ENCODE measurements around the gene SPARCL1.
"Not testable (repeated sequence)": the region's sequence is repeated elsewhere in the genome, so short reads cannot be mapped to it uniquely, and the experiment has no call there.

SPARCL1 gene, protein sequence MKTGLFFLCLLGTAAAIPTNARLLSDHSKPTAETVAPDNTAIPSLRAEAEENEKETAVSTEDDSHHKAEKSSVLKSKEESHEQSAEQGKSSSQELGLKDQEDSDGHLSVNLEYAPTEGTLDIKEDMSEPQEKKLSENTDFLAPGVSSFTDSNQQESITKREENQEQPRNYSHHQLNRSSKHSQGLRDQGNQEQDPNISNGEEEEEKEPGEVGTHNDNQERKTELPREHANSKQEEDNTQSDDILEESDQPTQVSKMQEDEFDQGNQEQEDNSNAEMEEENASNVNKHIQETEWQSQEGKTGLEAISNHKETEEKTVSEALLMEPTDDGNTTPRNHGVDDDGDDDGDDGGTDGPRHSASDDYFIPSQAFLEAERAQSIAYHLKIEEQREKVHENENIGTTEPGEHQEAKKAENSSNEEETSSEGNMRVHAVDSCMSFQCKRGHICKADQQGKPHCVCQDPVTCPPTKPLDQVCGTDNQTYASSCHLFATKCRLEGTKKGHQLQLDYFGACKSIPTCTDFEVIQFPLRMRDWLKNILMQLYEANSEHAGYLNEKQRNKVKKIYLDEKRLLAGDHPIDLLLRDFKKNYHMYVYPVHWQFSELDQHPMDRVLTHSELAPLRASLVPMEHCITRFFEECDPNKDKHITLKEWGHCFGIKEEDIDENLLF
- total RNA-seq: 0 reads per million in 4 donors

DNA sequence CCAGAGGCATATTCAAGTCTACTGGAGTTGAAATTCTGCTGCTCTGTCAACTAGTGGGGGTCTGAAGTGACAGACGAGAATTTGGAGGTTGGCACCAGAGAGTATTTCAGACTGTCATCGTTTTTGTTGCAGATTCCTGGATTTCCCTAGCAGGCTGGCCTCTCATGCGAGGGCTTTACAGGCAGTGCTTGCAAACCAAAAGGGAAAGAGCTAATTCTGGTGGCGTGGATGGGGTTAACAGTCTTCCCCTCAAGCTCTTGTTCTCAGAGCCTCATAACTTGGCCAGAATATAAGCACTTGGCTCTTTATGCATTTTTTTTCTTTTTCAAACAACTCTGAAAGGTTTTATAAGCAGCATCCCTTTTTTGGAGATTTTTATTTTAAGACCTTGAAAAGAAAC is at the start of gene SPARCL1:
Gene SPARCL1 (minus strand): TSS at position 190 of the 400 bp plus-strand sequence. CDS start 29,802 bp downstream, outside the sequence.
- DNase-seq: no peak

DNA sequence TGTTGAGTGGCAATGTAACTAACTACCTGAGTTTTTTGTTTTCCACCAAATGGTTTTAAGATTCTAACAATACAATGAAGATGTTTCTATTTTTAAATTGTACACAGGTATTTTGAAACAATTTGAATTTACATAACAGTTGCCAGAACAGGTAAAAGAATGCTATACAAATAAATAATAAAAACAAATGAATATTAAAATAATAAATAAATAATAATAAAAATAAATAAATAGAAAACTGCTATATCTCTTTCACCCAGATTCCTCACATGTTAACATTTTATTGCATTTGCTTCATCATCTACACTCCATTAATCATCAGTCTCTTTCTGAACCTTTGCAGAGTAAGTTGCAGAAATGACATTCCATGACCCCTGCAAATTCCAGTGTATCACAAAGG is 46.8 kb upstream of the SPARCL1 start:
- DNase-seq: no peak

DNA sequence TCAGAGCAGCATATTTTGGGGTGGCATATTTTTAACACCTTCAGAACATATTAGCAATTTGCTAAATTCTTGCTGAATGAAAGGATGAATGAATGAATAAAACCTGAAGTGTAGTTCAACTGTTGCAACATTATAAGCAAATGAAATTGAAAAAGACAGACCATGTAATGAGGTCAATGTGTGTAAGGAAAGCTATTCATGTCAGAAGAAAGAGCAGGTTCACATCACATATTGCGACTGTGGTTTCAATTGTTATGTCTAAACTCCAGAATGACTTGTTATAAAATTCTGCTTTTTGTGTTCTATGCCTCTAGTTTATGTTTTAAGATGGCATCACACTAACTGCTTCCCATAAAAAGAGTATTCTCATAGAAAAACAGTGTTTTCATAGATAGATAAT is 46.2 kb upstream of the SPARCL1 start:
- DNase-seq: no peak

DNA sequence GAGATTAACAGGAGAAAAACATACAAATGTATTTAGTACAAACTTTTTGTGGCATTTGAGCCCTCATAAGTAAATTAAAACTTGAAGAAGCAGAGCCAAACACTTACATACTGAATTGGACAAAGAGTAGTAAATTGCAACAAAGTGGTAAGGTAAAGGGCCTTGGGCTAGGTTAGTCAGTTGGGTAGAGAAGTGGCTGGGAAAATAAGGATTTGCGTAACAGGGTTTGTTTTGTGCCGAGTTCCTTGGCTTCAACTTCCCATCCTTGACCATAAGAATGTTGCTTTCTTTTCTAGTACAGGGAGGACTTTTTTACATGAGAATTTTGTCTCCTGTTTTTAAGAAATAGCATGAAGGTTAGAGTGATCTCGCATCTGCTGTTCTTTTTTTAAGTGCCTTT is 45.8 kb upstream of the SPARCL1 start:
- no peak for DNase-seq

DNA sequence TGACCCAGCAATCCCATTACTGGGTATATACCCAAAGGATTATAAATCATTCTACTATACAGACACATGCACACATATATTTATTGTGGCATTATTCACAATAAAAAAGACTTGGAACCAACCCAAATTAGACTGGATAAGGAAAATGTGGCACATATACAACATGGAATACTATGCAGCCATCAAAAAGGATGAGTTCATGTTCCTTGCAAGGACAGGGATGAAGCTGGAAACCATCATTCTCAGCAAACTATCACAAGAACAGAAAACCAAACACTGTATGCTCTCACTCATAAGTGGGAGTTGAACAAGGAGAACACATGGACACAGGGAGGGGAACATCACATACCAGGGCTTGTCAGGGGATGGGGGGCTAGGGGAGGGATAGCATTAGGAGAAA is 45.2 kb upstream of the SPARCL1 start:
- not testable (repeated sequence) for DNase-seq

DNA sequence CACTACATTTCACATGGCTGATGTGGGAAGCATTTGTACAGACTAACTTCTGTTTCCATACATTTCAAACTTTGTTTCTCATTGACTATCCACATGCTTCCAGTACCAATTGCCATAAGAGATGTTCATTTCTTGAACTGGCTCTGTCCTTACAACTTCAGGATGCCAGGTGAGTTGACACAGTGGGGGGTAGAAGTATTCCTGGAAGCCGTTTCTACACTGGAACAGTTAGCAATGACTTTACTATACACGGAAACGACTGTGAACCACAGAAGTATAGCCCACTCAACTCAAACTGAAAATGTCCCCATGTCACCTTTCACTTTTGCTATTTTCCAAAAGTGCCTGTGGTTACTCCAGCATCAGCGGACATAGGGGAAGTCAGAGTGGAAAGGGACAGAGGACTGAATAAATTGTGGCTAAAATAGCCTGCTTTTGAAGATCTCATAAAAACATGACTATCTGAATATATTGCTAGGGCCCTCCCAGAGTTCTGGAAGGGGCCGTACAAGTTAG is 41.2 kb upstream of the SPARCL1 start:
- peak in 1 of 5 donors; percentile 12 for DNase-seq

DNA sequence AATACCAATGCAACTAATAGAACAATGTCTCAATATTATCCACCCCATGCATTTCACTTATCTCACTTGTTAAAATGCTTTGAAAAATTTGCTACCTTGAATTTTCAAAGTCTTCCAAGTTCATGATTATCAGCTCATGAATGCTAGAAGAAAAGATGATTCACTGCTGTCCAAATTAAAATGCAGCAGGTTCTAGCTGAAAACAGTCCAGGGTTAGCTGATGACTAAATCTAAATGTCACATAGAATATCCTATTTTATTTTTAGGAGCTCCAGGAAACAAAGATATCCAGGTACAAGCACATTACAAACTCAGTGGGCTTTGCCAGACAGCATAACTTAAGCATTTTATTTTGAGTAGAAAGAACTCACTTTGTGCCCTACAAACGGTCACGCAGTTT is 38.0 kb upstream of the SPARCL1 start:
- DNase-seq: no peak

DNA sequence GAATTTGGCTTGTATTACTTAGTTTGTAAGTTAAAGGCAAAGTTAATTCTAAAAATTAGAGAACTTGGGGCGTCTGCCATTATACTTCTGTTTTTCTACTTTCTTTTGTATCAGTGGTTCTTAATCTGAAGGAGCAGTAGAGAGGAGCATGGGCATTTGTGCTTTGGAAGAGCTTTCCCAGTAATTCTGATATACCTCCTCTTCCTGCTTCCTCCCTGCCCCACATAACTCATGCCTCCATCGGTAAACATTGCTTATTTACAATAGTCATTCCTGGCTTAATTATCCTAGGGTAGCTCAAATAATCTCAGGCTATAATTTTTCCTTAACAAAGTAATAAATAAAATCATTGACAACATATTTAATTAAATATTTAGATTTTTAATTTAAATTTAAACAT is 37.1 kb upstream of the SPARCL1 start:
- no peak for DNase-seq

DNA sequence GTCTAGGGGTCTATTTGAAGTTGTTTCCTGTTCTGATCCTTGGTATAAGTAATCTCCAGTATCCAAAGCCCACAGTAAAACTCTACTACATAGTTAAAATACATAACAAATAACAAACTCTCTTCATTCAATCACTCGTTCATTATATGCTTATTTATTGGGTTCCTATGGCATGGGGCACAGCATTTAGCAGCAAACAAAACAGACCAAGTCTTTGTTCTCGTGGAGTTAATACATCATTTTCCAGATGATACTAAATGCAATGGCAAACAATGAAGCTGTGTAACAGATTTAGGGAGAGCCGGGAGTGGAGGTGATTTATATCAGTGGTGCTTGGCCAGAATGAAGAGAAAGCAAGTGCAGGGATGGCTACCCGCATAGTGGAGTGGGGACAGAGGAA is 36.6 kb upstream of the SPARCL1 start:
- DNase-seq: no peak

DNA sequence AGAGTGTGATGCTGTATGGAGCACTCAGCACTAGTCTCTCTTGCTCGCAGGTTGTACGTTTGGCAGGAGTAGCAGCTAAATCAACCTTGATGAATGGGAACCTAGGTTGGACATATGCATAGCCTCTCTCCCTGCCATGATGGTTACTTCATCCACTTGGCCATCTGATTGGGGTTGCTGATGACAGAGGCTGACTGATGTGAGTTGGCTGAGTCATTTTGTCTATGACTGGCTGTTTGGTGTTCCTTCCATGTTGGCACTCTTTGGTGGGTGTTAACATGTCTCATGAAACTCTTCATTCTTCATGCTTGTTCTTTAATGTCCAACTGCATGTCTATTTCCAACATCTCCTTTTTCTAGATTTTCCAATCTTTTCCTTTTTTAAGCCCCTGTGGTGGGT is 31.6 kb upstream of the SPARCL1 start:
- peak in 1 of 5 donors; percentile 32 for DNase-seq

DNA sequence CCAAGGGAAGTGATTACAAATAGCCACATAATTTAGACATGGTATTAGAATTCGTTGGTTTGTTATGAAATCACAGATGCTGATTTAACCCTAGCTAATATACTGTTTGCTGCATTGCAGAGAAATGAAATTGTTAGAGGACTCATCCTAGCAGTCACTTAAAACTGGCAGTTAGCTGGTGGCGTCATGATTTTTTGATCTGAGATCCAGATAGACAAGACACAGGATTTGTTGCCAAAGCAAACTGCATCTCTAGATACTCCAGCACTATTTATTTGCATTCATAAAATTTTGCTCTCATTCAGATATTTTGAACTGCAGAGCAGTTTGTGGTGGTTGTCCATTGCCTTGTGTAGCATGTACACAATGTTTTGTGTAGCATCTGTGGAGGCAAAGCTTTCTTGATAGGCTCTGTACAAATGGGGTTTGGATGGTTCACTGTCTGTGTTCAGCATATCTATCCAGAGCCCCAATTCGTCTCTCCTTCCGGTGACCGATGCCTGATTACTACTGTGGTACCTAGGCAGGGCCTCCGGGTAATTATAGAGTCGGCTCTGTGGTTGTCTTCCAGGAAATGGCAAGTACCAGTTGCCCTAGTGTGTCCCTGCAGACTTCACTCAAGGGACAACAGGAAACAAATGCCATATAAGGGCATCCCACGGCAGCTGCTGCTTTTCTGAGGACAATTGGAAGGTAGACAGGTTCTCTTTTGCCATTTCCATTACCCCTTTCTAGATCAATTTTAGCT is 30.1 kb upstream of the SPARCL1 start:
- peak in 3 of 5 donors; percentile 17 to 94 (median 17) for DNase-seq

DNA sequence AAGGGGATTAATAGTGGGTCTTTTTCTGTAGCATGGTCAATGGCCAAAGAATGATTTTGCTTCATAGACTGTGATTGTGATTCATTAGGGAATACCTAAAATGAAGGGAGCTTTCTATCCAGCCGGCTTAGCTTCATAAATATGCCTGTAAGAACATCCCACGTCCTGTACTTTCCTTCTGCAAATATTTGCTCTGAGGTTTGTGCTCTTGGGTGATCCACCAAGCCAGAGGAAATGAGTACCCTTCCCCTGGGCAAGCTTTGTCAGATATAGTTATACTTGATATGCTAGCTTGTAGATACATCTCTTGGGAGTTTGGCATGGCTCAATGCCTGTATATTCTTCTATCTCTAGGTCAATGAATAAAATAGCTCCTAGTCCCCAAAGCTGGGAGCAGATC is 28.2 kb upstream of the SPARCL1 start:
- DNase-seq: no peak

DNA sequence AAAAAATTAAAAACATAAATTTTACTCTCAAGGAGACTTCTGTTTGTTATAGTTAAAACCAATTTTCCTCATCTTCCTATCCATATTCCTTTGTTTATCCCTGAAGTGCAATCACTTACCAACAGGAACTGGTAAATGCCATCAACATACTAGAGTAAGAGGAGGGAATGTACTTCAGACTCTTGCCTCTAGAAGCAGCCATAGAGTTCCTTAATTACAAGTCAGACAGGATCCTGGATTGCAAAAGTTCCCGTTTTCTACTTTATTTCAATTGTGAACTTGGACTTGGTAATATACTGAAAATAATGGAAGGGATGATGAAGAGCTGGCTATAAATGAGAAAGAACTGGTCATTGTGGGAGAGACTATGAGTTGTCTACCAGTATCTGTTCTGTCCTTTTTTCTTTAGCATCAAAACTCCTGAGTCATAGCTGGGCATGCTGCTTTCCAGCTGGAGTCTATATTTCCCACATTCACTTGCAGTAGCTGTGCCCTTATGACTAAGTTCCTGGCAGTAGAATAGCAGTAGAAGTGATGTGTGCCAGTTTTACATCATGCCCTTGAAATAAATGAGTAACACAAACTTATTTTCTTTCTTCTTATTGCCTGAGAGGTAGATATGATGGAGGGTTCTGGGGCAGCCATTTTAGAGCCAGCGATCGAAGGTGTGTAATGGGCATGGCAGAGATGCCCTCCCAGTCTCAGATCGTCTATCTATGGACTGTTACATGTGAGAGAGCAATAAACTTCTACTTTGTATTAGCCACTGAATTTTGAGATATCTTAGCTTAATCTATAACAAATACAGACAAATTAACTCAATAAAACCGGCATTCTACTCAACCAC is 26.8 kb upstream of the SPARCL1 start:
- DNase-seq: peak in 1 of 5 donors; percentile 69

DNA sequence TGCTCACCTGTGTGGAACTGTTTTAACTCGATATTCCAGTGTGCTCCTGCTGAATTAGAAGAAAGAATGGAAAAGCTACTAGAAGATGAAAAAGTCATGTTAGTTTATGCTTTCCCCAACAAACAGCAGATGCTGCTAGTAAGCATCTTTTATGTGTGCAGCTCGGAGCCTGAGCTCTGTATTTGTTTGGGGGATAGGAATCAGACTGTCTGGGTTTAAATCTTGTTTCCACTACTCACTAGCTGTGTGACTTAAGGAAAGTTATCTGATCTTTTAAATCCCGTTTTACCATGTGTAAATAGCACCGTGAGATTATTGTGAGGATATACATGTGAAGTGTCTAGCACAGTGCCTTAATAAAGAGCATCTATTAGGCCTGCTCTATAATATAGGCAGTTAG is 24.0 kb upstream of the SPARCL1 start:
- no peak for DNase-seq

DNA sequence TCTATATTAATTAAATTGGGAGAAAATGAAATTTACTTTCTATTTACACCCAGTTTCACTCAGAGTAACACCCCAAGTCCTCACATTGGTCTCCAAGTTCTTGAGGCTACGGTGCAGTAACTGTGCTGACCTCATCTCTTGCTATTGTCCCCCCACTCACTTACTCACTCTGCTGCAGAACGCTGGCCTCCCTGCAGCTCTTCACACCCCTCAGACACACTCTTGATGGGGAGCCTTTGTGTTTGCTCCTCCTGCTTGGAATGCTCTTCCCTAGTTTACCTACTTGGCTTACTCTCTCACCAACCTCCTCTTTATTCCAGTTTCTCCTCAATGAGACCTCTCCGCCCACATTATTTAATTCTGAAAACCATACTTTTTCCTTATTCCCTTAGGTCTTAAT is 22.2 kb upstream of the SPARCL1 start:
- DNase-seq: no peak

DNA sequence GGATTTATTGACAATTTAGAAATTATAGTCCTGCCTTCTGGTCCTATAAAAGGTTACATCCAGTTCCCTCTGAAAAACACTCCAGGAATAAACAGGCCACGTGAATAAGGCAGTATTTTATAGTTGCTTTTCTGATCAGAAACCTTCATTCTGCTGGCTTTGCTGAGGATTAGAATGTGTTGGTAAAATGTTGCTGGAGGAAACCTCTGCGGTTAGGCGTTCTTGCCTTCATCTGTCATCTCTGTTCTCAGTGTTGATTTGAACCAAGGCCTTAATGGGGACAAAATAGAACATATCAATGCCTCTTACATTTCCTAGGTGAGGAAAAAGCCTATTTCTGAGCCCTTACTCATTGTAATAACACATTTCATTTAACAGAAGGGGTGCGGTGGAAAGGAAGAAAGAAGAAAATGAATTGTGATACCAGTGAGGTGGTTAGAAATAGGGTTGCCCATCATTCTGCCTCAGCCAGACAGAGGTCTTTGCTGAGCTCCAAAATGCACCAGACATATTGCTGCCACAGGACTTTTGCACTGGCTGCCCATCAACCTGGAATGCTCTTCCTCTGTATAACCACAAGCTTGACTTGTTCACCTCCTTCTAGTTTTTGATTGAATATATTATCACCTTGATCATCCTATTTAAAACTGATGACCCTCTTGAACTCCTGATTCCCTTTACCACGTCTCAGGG is 18.0 kb upstream of the SPARCL1 start:
- DNase-seq: no peak

DNA sequence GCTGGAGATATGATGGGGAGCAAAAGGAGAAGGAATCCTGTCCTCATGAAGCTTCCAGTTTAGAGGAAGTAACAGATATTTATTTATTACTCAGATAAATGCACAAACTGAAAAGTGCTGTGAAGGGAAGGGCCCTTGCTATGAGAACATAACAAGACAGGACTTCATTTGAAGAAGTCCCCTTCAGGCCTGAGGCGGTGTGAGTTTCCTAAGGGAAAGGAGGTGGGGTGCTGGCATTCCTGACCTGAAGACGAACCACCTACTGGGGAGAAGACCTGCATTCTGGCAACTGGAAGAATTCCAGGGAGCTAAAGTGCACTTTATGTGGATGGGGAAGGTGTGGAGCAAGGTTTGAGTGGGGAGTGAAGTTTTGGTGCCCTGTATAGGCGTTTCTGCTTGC is 15.9 kb upstream of the SPARCL1 start:
- no peak for DNase-seq

DNA sequence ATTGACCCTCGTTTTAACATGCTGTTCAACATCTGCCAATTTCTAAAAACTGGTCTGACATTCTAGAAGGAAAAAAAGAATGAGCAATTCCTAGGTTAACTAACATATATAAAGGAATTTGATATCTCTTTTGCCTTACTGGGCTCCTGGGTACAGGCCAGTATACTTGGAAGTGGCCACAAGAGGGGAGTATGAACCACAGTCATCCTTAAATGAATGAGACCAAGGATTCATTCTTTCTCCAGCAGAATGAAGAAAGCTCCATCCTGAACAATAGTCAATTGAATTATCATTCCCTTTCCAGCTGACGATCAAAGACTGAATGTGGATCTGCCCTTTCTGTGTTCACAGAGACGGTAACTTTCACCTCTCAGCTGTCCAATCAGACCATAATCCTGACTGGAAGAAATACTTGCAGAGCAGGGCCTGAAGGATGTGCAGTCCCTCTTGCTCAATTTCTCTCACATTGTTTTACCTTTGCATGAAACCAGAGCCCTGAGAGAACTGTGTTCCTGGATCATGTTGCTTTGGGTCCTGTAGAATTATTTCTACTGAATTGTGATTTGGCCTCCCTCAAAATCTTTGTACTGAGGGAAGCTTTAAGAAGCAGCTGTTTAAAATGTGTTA is 14.8 kb upstream of the SPARCL1 start:
- DNase-seq: no peak

DNA sequence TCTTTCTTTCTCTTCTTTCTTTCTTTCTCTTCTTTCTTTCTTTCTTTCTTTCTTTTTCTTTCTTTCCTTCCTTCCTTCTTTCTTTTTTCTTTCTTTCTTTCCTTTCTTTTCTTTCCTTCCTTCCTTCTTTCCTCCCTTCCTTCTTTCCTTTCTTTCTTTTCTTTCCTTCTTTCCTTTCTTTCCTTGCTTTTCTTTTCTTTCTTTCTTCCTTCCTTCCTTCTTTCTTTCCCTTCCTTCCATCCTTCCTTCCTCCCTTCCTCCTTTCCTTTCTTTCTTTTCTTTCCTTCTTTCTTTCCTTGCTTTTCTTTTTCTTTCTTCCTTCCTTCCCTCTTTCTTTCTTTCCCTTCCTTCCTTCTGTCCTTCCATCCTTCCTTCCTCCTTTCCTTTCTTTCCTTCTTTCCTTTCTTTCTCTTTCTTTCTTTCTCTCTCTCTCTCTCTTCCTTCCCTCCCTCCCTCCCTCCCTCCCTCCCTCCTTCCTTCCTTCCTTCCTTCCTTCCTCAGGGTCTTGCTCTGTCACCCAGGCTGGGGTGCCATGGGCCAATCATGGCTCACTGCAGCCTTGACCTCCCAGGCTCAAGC is 13.6 kb upstream of the SPARCL1 start:
- DNase-seq: no peak

DNA sequence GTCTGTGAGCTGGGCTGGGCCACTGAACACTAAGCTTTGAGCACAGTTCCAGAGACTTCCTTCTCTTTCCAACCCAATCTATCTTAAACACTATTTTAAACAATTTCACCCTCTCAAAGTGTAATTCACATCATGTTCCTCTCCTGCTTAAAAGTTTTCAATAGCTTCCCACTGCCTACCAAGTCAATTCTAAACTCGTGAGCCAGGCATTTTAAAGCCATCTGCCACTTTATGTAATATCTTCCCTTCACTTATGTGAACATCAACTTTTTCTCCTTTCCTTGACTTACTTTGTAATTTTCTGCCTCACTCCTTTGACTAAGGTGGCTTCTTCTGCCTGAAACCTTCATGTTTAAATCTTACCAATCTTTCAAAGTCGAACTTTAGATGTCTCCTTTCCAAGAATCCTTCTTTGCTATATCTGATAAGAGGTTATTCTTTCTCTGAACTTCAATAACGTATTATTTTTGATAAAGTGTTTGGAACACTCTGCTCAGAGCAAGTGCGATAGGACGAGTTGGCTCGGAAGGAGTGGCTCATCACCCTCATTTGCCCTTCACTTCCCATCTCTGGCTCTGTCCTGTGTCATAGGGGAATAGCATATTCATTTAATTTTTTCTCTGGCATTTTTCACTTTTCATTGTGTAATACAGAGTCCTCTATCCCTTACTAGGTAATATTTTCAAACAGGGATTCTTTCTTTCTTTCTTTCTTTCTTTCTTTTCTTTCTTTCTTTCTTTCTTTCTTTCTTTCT is 13.0 kb upstream of the SPARCL1 start:
- no peak for DNase-seq

All from T-helper 1 cell (primary cell).